Esophagus squamous epithelium (tissue), 4 donors: ENCODE results near the gene PSMG4.

Experiments used
- CTCF ChIP-seq, 6 experiments: fragments of 450-650 bp in 4 of 6; fragments of 200-600 bp in 2 of 6; sonication (generic) in 2 of 6; IDR thresholded peaks; one replicate each; pipeline ENCODE4 v1.5.1; 2016 to 2019; ENCODE audit warnings: antibody characterized with exemption in 6 of 6, mild to moderate bottlenecking in 4 of 6, moderate library complexity in 4 of 6
- POLR2A ChIP-seq, 4 donors: fragments of 450-650 bp; IDR thresholded peaks; one replicate each; pipeline ENCODE4 v1.6.1; 2017; ENCODE audit warnings: antibody characterized with exemption in 4 of 4, mild to moderate bottlenecking in 4 of 4, moderate library complexity in 3 of 4

- no peak for TF ChIP-seq CTCF (IDR thresholded peaks at IDR 0.05)
- no peak for TF ChIP-seq POLR2A (IDR thresholded peaks at IDR 0.05)
Measured at GRCh38 chr6:3314176-3314575, 55.4 kb downstream of the PSMG4 start.
